Measurements from ENCODE around the gene HSD17B13.

Gene HSD17B13

DNA sequence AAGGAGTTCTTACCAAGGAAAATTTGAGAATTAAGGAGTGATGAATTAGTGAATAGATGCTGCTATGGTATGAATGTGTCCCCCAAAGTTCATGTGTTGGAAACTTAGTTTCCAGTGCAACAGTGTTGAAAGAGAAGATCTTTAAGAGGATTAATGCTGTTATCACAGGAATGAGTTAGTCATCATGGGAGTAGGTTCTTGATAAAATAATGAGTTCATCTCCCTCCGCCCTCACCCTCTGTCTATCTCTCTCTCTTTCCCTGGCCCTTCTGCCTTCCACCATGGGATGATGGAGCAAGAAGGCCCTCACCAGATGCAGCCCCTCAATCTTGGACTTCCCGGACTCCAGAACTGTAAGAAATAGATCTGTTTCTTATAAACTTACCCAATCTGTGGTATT lies 64.0 kb downstream of the HSD17B13 start:
- no peaks in the 10 kb centered on the region for H3K27me3 ChIP-seq
- H3K27ac ChIP-seq = no peak overlapping the region
- no peak for DNase-seq
- H3K36me3 ChIP-seq = no peaks in the 10 kb centered on the region
- no peaks in the 10 kb centered on the region for H3K4me1 ChIP-seq
- TF ChIP-seq, protein P1, sequence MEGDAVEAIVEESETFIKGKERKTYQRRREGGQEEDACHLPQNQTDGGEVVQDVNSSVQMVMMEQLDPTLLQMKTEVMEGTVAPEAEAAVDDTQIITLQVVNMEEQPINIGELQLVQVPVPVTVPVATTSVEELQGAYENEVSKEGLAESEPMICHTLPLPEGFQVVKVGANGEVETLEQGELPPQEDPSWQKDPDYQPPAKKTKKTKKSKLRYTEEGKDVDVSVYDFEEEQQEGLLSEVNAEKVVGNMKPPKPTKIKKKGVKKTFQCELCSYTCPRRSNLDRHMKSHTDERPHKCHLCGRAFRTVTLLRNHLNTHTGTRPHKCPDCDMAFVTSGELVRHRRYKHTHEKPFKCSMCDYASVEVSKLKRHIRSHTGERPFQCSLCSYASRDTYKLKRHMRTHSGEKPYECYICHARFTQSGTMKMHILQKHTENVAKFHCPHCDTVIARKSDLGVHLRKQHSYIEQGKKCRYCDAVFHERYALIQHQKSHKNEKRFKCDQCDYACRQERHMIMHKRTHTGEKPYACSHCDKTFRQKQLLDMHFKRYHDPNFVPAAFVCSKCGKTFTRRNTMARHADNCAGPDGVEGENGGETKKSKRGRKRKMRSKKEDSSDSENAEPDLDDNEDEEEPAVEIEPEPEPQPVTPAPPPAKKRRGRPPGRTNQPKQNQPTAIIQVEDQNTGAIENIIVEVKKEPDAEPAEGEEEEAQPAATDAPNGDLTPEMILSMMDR (IDR thresholded peaks at IDR 0.05) = no peak
- H3K9me3 ChIP-seq = no peaks in the 10 kb centered on the region
- intact Hi-C loops (cut with DNase I; ENCODE audit: low total_unique reads) = no loop called here
- H3K4me3 ChIP-seq = no peak overlapping the region

GRCh38 chr4:87257523-87257922 lies 65.2 kb downstream of the HSD17B13 start:
- DNase-seq = no peak
- Histone ChIP-seq H3K36me3 (no peaks in the 10 kb centered on the region), H3K4me3 (no peak overlapping the region), H3K27ac (no peak overlapping the region), H3K9me3 (no peaks in the 10 kb centered on the region), H3K4me1 (no peaks in the 10 kb centered on the region), H3K27me3 (no peaks in the 10 kb centered on the region)
- TF ChIP-seq, protein P1 (IDR thresholded peaks at IDR 0.05) = no peak
- intact Hi-C loops (cut with DNase I; ENCODE audit: low total_unique reads) = no loop called here

GRCh38 chr4:87255755-87256154 lies 66.9 kb downstream of the HSD17B13 start:
- no peak for DNase-seq
- H3K4me1 ChIP-seq = no peaks in the 10 kb centered on the region
- intact Hi-C loops (cut with DNase I; ENCODE audit: low total_unique reads) = no loop called here

More at GRCh38 chr4:87255755-87256154, 66.9 kb downstream of the HSD17B13 start:
- H3K4me3 ChIP-seq = no peak overlapping the region
- no peaks in the 10 kb centered on the region for H3K9me3 ChIP-seq
- TF ChIP-seq, protein P1 (IDR thresholded peaks at IDR 0.05) = no peak
- H3K27me3 ChIP-seq = no peaks in the 10 kb centered on the region
- H3K27ac ChIP-seq = no peak overlapping the region
- no peaks in the 10 kb centered on the region for H3K36me3 ChIP-seq
